WTC11 (cell line): Measurements from ENCODE around the gene TM4SF1. TPM values are rescaled to one million over a fixed set of nuclear protein-coding genes. Genes with fewer than 3 reads are reported as not detected.
"Not testable (repeated sequence)": the region's sequence is repeated elsewhere in the genome, so short reads cannot be mapped to it uniquely, and the experiment has no call there.

ENCODE experiments used
- ATAC-seq: fragments of 200-7000 bp; cut with Tn5 transposase; 2 replicates; pipeline ENCODE4 v1.10.0; 2021; ENCODE audit warnings: mild to moderate bottlenecking, moderate library complexity
- CTCF ChIA-PET: fragments of 300-600 bp; sonication (Branson Sonifier 250); formaldehyde crosslinking; loops from one replicate; lab custom pipeline; 2021; ENCODE audit warnings: antibody characterized with exemption; lab: Charles Lee
- POLR2A ChIA-PET: fragments of 350-600 bp; sonication (Branson Sonifier 250); formaldehyde crosslinking; loops from one replicate; lab custom pipeline; 2021; ENCODE audit warnings: antibody characterized with exemption; lab: Charles Lee
- DNase-seq: peaks from one replicate; pipeline ENCODE4 v3.0.0; 2021; ENCODE audit warnings: low spot score
- H3K27ac Mint-ChIP-seq: 2 replicates; pipeline ENCODE4 v1.8.0; 2021; ENCODE audit warnings: mixed read lengths
- H3K27me3 Mint-ChIP-seq: 2 replicates; pipeline ENCODE4 v1.8.0; 2021; ENCODE audit warnings: low read depth, mild to moderate bottlenecking, moderate library complexity, mixed read lengths
- H3K36me3 Mint-ChIP-seq: 2 replicates; pipeline ENCODE4 v1.8.0; 2021; ENCODE audit warnings: mixed read lengths
- H3K4me1 Mint-ChIP-seq: 2 replicates; pipeline ENCODE4 v1.8.0; 2022; ENCODE audit warnings: mixed read lengths
- H3K4me3 Mint-ChIP-seq: 2 replicates; pipeline ENCODE4 v1.8.0; 2021; ENCODE audit warnings: mild to moderate bottlenecking, moderate library complexity, mixed read lengths
- H3K9me3 Mint-ChIP-seq: 2 replicates; pipeline ENCODE4 v1.8.0; 2021; ENCODE audit warnings: mixed read lengths
- AR ChIP-seq: fragments of 250-450 bp; sonication (Bioruptor Pico); IDR thresholded peaks from 2 replicates; pipeline ENCODE4 v1.9.0; 2021; ENCODE audit warnings: mild to moderate bottlenecking
- EMX1 ChIP-seq: fragments of 250-450 bp; sonication (Bioruptor Pico); IDR thresholded peaks from 2 replicates; pipeline ENCODE4 v1.8.0; 2021; ENCODE audit warnings: mild to moderate bottlenecking
- ERG ChIP-seq: fragments of 250-450 bp; sonication (Bioruptor Pico); IDR thresholded peaks from 2 replicates; pipeline ENCODE4 v1.8.0; 2021; ENCODE audit warnings: mild to moderate bottlenecking
- FOXP1 ChIP-seq: sonication (generic); formaldehyde crosslinking; IDR thresholded peaks from 2 replicates; pipeline ENCODE4 v1.8.0; 2022; ENCODE audit warnings: missing genetic modification reagents, mild to moderate bottlenecking, moderate library complexity, borderline replicate concordance
- GTF2I ChIP-seq: fragments of 250-450 bp; sonication (Bioruptor Pico); conservative IDR thresholded peaks from 2 replicates; pipeline ENCODE4 v1.4.0; 2021; ENCODE audit warnings: mild to moderate bottlenecking
- MLX ChIP-seq: sonication (generic); formaldehyde crosslinking; IDR thresholded peaks from 2 replicates; pipeline ENCODE4 v1.8.1; 2023; ENCODE audit warnings: mild to moderate bottlenecking, missing genetic modification reagents, moderate library complexity
- SOX15 ChIP-seq: fragments of 250-450 bp; sonication (Bioruptor Pico); IDR thresholded peaks from 2 replicates; pipeline ENCODE4 v1.9.0; 2021; ENCODE audit warnings: mild to moderate bottlenecking
- TP53 ChIP-seq: sonication (generic); formaldehyde crosslinking; IDR thresholded peaks from 2 replicates; pipeline ENCODE4 v1.8.1; 2023; ENCODE audit warnings: mild to moderate bottlenecking, missing genetic modification reagents
- ZNF263 ChIP-seq: sonication (generic); formaldehyde crosslinking; IDR thresholded peaks from 2 replicates; pipeline ENCODE4 v1.8.1; 2022; ENCODE audit warnings: low read depth, mild to moderate bottlenecking, moderate library complexity, missing genetic modification reagents
- total RNA-seq: library from RNA; stranded (reverse); gene quantifications from 3 replicates; pipeline ENCODE4 v1.2.3, GENCODE V29; 2021
- TF ChIP-seq, protein P1 (sequence below): fragments of 250-450 bp; sonication (Bioruptor Pico); IDR thresholded peaks from 2 replicates; pipeline ENCODE4 v1.9.0; 2021; ENCODE audit warnings: mild to moderate bottlenecking, borderline replicate concordance
- TF ChIP-seq, protein P2 (sequence below): sonication (generic); formaldehyde crosslinking; IDR thresholded peaks from 2 replicates; pipeline ENCODE4 v1.8.0; 2023; ENCODE audit warnings: mild to moderate bottlenecking, missing genetic modification reagents

TM4SF1 gene
- total RNA-seq, 1 experiment from 2014 or later: 0.90 TPM

- Mint-ChIP-seq H3K4me3 (no peak overlapping the region), H3K36me3 (peaks cover 13% of the 10 kb centered on the region), H3K4me1 (peaks cover 12% of the 10 kb centered on the region), H3K27me3 (no peaks in the 10 kb centered on the region; the same call in 1 of the 2 replicates), H3K27ac (no peak overlapping the region), H3K9me3 (peaks cover 19% of the 10 kb centered on the region)
- no peak for ATAC-seq
- no peak for DNase-seq
- ChIA-PET POLR2A (no interaction called here), CTCF (no interaction called here)
- TF ChIP-seq EMX1 (CRISPR knock-in tag) (no peak), ZNF263 (CRISPR knock-in tag) (no peak), AR (no peak), TP53 (CRISPR knock-in tag) (no peak), MLX (CRISPR knock-in tag) (no peak), SOX15 (no peak), FOXP1 (no peak), GTF2I (CRISPR knock-in tag) (no peak)
- TF ChIP-seq, protein P1, sequence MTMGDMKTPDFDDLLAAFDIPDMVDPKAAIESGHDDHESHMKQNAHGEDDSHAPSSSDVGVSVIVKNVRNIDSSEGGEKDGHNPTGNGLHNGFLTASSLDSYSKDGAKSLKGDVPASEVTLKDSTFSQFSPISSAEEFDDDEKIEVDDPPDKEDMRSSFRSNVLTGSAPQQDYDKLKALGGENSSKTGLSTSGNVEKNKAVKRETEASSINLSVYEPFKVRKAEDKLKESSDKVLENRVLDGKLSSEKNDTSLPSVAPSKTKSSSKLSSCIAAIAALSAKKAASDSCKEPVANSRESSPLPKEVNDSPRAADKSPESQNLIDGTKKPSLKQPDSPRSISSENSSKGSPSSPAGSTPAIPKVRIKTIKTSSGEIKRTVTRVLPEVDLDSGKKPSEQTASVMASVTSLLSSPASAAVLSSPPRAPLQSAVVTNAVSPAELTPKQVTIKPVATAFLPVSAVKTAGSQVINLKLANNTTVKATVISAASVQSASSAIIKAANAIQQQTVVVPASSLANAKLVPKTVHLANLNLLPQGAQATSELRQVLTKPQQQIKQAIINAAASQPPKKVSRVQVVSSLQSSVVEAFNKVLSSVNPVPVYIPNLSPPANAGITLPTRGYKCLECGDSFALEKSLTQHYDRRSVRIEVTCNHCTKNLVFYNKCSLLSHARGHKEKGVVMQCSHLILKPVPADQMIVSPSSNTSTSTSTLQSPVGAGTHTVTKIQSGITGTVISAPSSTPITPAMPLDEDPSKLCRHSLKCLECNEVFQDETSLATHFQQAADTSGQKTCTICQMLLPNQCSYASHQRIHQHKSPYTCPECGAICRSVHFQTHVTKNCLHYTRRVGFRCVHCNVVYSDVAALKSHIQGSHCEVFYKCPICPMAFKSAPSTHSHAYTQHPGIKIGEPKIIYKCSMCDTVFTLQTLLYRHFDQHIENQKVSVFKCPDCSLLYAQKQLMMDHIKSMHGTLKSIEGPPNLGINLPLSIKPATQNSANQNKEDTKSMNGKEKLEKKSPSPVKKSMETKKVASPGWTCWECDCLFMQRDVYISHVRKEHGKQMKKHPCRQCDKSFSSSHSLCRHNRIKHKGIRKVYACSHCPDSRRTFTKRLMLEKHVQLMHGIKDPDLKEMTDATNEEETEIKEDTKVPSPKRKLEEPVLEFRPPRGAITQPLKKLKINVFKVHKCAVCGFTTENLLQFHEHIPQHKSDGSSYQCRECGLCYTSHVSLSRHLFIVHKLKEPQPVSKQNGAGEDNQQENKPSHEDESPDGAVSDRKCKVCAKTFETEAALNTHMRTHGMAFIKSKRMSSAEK: no peak
Measured at GRCh38 chr3:149381173-149382100, 4.0 kb upstream of the TM4SF1 start.

- H3K27me3 Mint-ChIP-seq, ATAC-seq, POLR2A ChIA-PET, H3K27ac Mint-ChIP-seq, H3K4me3 Mint-ChIP-seq, DNase-seq, CTCF ChIA-PET: not testable (repeated sequence)
- H3K9me3 Mint-ChIP-seq: peaks cover 19% of the 10 kb centered on the region
- H3K4me1 Mint-ChIP-seq: peaks cover 12% of the 10 kb centered on the region
- H3K36me3 Mint-ChIP-seq: peaks cover 13% of the 10 kb centered on the region
Measured at GRCh38 chr3:149380220-149380619, 2.8 kb upstream of the TM4SF1 start.

DNA sequence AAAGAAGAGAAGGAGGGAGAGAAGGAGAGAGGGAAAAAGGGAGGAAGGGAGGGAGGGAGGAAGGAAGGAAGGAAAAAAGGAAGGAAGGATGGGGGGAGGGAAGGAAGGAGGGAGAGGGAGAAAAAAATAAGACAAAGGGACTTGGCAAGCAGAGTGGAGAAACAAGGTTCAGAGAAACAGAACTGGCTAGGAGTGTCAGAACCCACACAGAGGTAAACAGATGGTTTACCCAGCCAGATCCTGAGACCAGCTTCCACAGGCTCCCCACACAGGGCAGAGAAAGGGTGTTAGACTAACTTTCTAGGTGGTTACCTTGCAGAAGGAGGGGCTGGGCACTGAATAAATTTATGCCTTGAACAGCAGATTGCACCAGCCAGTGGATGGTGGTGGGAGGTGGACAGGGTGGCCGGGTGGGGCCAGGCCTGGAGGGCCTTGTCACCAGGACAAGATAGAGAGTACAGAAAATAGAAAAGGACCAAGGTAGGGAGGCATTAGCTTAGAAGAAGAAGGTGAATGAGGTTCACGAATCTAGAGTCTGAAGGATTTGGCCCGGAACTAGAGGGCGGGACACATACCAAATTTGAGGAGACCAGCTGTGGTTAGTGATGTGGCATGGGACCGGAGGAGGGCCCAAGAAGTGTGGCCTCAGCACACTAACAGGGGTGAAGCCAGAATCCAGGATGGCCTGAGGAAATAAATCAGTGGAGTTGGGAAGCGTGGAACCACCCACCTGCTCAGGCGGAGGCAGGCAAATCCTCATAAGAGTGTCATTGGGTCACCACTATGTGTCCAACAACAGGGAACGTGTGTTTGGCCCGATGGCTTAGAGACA, 1.2 kb upstream of the TM4SF1 start:
- POLR2A ChIA-PET: no interaction called here
- Mint-ChIP-seq H3K4me1 (peaks cover 12% of the 10 kb centered on the region), H3K4me3 (no peak overlapping the region), H3K36me3 (peaks cover 13% of the 10 kb centered on the region), H3K27me3 (no peaks in the 10 kb centered on the region; the same call in 1 of the 2 replicates), H3K9me3 (peaks cover 19% of the 10 kb centered on the region), H3K27ac (no peak overlapping the region)
- DNase-seq: no peak
- CTCF ChIA-PET: no interaction called here
- no peak for ATAC-seq
- TF ChIP-seq, protein P2, sequence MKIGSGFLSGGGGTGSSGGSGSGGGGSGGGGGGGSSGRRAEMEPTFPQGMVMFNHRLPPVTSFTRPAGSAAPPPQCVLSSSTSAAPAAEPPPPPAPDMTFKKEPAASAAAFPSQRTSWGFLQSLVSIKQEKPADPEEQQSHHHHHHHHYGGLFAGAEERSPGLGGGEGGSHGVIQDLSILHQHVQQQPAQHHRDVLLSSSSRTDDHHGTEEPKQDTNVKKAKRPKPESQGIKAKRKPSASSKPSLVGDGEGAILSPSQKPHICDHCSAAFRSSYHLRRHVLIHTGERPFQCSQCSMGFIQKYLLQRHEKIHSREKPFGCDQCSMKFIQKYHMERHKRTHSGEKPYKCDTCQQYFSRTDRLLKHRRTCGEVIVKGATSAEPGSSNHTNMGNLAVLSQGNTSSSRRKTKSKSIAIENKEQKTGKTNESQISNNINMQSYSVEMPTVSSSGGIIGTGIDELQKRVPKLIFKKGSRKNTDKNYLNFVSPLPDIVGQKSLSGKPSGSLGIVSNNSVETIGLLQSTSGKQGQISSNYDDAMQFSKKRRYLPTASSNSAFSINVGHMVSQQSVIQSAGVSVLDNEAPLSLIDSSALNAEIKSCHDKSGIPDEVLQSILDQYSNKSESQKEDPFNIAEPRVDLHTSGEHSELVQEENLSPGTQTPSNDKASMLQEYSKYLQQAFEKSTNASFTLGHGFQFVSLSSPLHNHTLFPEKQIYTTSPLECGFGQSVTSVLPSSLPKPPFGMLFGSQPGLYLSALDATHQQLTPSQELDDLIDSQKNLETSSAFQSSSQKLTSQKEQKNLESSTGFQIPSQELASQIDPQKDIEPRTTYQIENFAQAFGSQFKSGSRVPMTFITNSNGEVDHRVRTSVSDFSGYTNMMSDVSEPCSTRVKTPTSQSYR (CRISPR knock-in tag): no peak
- TF ChIP-seq ERG (CRISPR knock-in tag): no peak
- no peak for TF ChIP-seq AR
